Stimulated activated CD4-positive, alpha-beta T cell treated with anti-CD3 and anti-CD28 coated beads, Interleukin-1b, Interleukin-23, amount 100 ng/mL, for 4 hours (primary cell): Measurements from ENCODE around the gene LSAMP.

Source experiments
- DNase-seq, 2 donors: peaks; one replicate each; pipeline ENCODE4 v3.0.0-alpha.2; 2020; ENCODE audit warnings: low read depth in 2 of 2

Gene LSAMP

DNA sequence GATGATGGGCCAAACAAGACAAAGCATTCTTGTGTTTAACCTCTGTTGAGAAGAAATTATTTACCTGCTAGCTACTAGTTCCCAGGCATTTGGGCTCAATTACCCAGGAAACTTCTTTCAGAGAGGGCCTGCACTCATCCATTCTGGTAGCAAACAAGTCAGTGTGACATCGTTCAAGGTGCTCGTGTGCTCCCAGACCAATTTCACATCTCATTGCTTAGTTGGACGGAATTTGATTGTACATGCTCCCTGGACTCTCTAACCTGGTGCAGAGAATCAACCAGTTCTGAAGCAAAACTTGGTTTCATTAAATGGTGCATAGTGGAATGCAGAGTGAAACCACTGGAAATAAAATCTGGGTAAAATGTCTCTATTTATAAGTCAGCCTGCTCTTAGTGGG is 392.7 kb downstream of the LSAMP start:
- no peak for DNase-seq

DNA sequence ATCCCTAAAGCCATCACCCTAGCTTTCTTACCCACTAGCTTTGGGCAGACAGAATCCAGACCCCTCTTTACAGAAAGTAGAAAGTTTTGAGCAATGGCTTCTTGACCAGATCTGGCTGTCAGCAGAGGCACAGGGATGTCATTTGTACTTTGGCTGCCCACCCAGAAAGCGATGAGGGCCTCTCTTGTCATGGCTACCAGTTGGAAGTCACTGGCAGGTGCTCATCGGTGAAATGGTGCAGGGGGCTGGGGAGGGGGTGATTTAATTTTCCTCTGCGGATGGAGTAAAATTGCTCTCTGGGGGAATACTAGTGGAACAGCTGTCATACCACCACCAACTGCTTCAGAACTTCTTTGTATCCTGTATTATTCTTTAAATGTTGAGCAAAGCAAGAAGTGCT is 393.7 kb downstream of the LSAMP start:
- DNase-seq: no peak

DNA sequence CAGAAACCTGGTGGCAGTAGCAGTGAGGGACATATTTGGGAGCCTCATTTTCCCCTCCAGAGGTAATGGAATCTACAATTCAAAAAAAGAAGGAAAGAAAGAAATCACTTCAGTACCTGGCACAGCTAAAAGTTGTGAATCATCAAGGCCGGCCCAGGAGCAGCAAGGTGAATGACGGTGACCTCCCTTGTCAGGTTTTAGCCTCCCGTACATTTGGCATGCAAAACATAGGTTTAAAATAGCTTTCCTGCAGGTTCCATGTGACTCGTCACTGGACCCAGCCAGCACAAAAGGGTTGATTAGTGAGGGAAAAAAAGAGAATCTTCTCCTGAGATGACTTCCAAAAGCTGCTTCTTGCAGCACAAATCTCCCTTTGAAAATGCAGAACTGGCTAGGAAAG is 394.2 kb downstream of the LSAMP start:
- DNase-seq: no peak

GRCh38 chr3:116050311-116050915 is 394.9 kb downstream of the LSAMP start:
- no peak for DNase-seq

GRCh38 chr3:116048991-116049390 is 396.3 kb downstream of the LSAMP start:
- no peak for DNase-seq

- DNase-seq: no peak
These were observed 398.9 kb downstream of the LSAMP start for GRCh38 chr3:116046350-116046749.

- DNase-seq: no peak
These were observed 400.0 kb downstream of the LSAMP start for GRCh38 chr3:116045314-116045713.

- DNase-seq: no peak
These were observed 405.1 kb downstream of the LSAMP start for GRCh38 chr3:116040152-116040551.

DNA sequence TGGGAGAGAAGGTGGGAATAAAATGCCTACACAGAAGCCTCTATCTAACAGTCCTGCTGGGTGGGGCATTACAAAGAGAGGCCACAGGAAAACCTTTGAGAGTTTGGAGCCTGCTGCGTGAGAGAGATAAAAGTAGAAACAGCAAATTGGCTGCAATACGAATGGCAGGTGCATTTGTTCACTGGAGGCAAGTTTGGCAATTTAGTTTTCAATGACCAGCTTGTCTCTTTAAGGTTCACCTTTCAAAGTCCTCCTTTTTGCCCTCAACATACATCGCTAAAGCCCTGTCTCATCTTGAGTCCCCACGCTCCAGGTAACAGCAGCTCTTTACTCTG is 405.7 kb downstream of the LSAMP start:
- DNase-seq: no peak

- no peak for DNase-seq
These were observed 406.2 kb downstream of the LSAMP start for GRCh38 chr3:116038968-116039650.

DNA sequence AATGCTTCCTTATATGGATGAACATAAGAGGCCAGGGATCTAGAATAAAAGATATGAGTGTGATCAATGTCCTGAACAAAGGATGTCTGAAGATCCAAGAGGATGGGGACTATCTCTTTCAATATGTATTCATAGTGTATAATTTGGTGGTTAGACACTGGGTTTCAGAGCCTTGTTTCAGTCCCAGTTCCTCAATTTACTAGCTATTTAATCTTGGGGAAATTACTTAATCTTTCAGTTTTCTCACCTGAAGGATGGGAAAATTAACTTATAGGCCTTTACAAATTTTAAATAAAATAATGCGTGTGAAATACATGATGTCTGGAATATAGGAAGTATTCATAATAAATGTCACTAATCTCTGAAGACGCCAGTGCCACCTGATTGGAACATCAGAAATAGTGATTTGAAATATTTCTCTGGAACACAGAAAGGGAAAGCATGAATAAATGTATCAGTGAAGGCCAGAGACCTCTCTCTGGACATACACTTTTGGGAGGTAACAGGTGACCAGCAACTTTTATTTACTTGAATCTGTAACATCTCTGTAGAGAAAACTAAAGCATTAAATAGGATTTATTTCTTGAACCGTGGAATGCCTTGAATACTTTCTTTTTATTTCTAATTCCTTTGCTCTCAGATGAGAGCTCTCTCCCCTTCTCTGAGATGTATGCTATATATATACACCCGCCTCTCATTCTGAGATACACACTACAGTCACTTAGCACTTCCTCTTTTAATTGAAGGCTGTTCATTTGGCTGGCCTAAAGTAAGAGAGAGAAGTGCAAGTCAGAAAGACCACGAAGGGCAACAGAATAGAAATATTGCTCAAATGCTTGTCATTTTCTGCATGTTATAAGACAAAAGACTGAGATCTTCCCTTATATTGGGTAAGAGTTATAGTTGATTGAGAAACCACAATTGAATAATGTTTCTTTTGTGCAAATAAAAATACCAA is 407.1 kb downstream of the LSAMP start:
- no peak for DNase-seq

GRCh38 chr3:116035429-116035828 is 409.9 kb downstream of the LSAMP start:
- no peak for DNase-seq

DNA sequence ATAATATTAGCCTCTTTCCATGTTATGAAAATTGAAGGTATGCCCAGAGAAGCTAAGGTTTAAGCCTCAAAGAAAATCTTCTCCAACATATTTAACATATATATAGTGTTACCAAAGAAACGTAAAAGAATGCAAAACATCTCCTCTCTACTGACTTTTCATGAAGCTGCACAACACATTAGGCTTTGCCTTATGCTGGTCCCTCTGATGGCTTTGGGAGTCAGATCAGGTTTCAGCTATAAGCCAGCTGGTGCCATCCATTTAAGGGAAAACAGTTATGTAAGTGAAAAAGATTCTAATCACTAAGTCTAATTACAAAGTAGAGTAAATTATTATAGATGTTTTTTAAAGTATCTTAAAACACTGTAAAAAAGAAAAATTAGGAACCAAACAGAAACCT is 410.5 kb downstream of the LSAMP start:
- DNase-seq: no peak

DNA sequence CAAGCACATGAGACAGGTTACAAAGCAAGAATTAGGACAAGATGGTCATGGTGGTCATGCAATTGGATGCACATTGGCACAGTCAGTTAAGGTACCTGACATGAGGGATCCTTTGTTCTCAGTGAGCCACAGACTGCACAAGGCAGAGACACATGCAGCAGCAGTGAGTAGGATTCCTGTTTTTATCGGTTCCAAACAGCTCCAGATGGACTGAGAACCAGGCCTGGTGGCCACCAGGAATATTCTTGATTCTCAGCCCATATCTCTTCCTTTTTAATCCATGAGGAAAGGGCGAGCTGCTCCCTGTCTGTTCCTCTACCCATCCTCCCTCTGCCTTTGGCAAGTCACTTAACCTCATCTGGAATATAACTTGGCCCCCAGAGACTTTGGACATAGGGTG is 411.2 kb downstream of the LSAMP start:
- DNase-seq: no peak

DNA sequence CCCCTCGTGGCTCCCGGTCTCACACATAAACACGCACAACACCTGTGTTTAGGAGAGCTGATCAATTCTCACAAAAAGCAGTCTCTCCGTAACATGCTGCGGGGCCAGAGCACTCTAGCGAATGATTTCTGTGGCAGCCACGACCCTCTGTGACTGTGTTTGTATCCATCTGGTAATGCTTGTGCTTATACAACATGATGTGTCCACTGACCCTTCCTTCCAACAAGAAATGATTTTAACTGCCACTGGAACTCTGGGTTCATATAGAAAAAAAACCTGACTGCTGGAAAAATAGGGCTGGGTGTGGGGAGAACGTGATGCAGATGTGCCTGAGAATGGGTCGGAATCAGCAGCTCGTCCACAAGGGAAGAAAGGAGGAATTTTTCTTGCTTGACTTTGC is 411.8 kb downstream of the LSAMP start:
- DNase-seq: no peak

GRCh38 chr3:116032176-116032575 is 413.1 kb downstream of the LSAMP start:
- DNase-seq: no peak

DNA sequence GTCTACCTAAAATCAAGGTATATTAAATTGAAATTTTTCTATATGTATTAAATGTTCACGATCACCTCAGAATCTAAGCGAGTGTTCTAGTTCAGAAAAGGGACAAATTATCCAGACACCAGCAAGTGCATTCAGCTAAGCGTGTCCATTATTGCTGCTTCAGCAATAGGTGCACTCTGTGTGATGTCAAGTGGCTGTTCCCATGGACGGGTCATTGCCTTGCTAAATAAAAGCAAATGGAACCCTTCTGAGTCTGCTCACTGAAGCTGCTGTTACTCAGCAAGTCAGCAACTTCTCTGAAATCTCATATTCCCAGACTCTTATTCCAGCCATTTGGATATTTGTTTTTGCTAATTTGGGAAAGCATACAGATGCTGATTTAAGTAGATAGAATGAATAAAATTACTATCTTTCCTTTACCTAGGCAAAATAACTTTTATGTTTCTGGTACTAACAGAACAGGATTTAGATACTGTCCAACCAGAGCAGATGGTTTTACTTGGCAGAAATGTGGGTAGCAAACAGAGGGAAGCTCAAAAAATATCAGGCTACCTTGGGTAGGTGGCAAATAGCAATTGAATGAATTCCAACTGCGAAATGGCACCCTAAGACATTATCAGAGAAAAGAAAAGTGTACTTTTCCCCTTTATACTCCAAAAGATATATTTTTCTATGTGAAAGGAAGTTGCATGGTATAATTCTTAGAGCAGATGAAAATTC is 415.0 kb downstream of the LSAMP start:
- DNase-seq: no peak

DNA sequence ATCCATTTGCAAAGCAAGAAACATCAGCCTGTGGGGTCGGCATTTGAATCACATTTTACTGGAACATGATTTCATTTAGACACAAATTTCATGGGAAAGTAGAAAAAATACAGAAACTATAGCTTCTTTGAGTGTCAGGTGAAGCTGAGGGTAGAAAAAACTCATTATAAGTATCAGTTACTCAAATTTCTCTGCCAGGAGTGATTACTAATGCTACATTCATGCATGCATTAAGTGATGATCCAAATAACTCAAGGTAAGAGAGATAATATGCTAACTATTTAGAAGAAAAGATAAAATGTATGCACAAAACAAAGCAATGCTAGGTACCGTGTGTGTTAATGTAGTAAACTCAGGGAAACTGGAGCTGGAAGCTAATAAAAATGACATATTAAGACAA is 416.0 kb downstream of the LSAMP start:
- no peak for DNase-seq

- no peak for DNase-seq
These were observed 417.1 kb downstream of the LSAMP start for GRCh38 chr3:116028157-116028556.

DNA sequence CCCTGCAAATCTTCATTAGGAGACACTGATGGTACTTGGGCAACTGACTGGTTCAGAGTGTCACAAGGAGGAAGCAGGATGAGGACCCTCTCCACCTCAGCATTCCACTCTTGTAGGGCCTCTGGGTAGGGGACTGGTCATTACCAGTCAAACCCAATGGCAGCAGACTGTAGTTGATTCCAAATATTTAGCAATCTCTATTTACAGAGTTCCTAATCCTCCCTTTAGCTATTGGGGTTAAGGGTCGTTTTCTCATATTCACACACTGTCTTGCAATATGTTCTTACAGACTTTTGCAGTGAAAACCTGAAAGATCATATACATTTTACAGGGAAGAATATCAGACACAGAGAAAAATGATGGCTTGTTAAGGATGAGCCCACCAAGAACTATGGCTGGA is 424.3 kb downstream of the LSAMP start:
- no peak for DNase-seq

GRCh38 chr3:116020495-116020894 is 424.8 kb downstream of the LSAMP start:
- no peak for DNase-seq

- no peak for DNase-seq
These were observed 426.0 kb downstream of the LSAMP start for GRCh38 chr3:116019254-116019763.
